ENCODE results near the gene CTBP1. TPM values are rescaled to one million over a fixed set of nuclear protein-coding genes. Genes with fewer than 3 reads are reported as not detected.

CTBP1 gene
- total RNA-seq, 1 experiment from 2014 or later: 136 TPM

DNA sequence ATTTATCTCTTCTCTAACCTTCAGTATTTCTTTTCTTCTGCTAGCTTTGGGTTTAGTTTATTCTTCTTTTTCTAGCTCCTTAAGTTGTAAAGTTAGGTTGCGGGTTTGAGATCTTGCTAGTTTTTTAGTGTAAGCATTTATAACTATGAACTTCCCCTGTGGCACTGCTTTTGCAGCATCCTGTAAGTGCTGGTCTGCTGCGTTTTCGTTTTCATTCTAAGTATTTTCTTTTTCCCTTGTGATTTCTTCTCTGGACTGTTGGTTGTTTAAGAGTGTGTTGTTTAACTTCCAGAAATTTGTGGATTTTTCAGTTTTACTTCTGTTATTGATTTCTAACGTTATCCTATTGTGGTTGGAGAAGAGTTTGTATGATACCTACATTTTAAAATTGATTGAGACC is 11.0 kb upstream of the CTBP1 start:
- H3K4me3 Mint-ChIP-seq: no peak overlapping the region
- no peak overlapping the region for H4K8ac ChIP-seq (replicated peaks; ENCODE audit: insufficient read length, low read depth, low read length)
- H3K27ac Mint-ChIP-seq: no peak overlapping the region
- no peaks in the 10 kb centered on the region for H3K79me2 ChIP-seq (ENCODE audit: insufficient read depth, low read length)
- H4K91ac ChIP-seq (ENCODE audit: insufficient read length, low read depth, low read length): no peak overlapping the region
- no peak overlapping the region for H3K27ac ChIP-seq (ENCODE audit: insufficient read length, low read depth, low read length)
- H2BK120ac ChIP-seq (ENCODE audit: low read depth, low read length, poor library complexity, severe bottlenecking): no peak overlapping the region
- no peaks in the 10 kb centered on the region for H3K79me1 ChIP-seq (ENCODE audit: insufficient read depth, low read depth, low read length, poor library complexity, severe bottlenecking)
- H3K4ac ChIP-seq (ENCODE audit: low read depth, low read length): no peak overlapping the region
- no peak overlapping the region for H2BK5ac ChIP-seq (ENCODE audit: insufficient read length, low read length)
- H3K18ac ChIP-seq (ENCODE audit: insufficient read length, low read depth, low read length): no peak overlapping the region
- H2AK5ac ChIP-seq (ENCODE audit: insufficient read length, low read length): no peak overlapping the region
- H2AFZ ChIP-seq (ENCODE audit: low read length): no peak overlapping the region
- H2BK20ac ChIP-seq (ENCODE audit: low read depth, low read length, poor library complexity, severe bottlenecking): no peak overlapping the region
- H3K4me2 ChIP-seq (ENCODE audit: insufficient read depth, insufficient read length, low read length): no peak overlapping the region
- H3K23me2 ChIP-seq (ENCODE audit: insufficient read length, low read depth, low read length, poor library complexity, severe bottlenecking): no peaks in the 10 kb centered on the region
- no peaks in the 10 kb centered on the region for H3K9me3 ChIP-seq (ENCODE audit: control insufficient read depth, low read depth, low read length)
- H3K9me3 Mint-ChIP-seq: peaks cover 47 to 67% of the 10 kb centered on the region in 2 experiments
- 0 out of 4 replicates have a peak, but pooled peaks cover 0 to 4% of the 10 kb centered on the region in 2 experiments for H3K4me1 Mint-ChIP-seq
- H3K27me3 Mint-ChIP-seq (ENCODE audit: low read depth): peaks cover 52% of the 10 kb centered on the region
- no peak overlapping the region for H2BK15ac ChIP-seq (ENCODE audit: low read depth, low read length)
- no peaks in the 10 kb centered on the region for H4K20me1 ChIP-seq (ENCODE audit: control insufficient read depth, insufficient read depth, insufficient read length)
- H3K9ac ChIP-seq (ENCODE audit: extremely low read depth, insufficient read length, low read length): no peak overlapping the region
- H3K4me1 ChIP-seq (ENCODE audit: insufficient read depth, low read length): no peaks in the 10 kb centered on the region
- H3T11ph ChIP-seq (ENCODE audit: low read length): no peak overlapping the region
- H4K5ac ChIP-seq (ENCODE audit: insufficient read length, low read depth, low read length): no peak overlapping the region
- peaks cover 0 to 6% (median 0%) of the 10 kb centered on the region in 3 experiments; a peak in 3 of 7 replicates for H3K36me3 Mint-ChIP-seq (ENCODE audit: insufficient read depth in 1 of 3, low read depth in 3 of 3)
- TF ChIP-seq, protein P1, sequence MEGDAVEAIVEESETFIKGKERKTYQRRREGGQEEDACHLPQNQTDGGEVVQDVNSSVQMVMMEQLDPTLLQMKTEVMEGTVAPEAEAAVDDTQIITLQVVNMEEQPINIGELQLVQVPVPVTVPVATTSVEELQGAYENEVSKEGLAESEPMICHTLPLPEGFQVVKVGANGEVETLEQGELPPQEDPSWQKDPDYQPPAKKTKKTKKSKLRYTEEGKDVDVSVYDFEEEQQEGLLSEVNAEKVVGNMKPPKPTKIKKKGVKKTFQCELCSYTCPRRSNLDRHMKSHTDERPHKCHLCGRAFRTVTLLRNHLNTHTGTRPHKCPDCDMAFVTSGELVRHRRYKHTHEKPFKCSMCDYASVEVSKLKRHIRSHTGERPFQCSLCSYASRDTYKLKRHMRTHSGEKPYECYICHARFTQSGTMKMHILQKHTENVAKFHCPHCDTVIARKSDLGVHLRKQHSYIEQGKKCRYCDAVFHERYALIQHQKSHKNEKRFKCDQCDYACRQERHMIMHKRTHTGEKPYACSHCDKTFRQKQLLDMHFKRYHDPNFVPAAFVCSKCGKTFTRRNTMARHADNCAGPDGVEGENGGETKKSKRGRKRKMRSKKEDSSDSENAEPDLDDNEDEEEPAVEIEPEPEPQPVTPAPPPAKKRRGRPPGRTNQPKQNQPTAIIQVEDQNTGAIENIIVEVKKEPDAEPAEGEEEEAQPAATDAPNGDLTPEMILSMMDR (conservative IDR thresholded peaks at IDR 0.05): no peak
- no peak overlapping the region for H3K23ac ChIP-seq (ENCODE audit: insufficient read length, low read depth, low read length)
- no peak overlapping the region for H2BK12ac ChIP-seq (ENCODE audit: insufficient read length, low read depth, low read length)
- H3K27me3 ChIP-seq (ENCODE audit: insufficient read depth, low read length): no peaks in the 10 kb centered on the region
- no peak overlapping the region for H3K14ac ChIP-seq (ENCODE audit: insufficient read depth, low read length)
- no CpG with 5 or more reads among the region's 4 CpGs for WGBS (ENCODE audit: extremely low coverage, insufficient read length, low lambda C conversion rate)
- H3K56ac ChIP-seq (ENCODE audit: insufficient read length, low read depth, low read length): no peak overlapping the region
- DNase-seq: no peak

Data from H9 (cell line).